GM15510 (cell line): ENCODE measurements around the gene SNAPC3.

Source experiments
- POLR2A ChIP-seq: IDR thresholded peaks from 3 replicates; pipeline ENCODE4 v1.6.1; 2011; ENCODE audit warnings: borderline replicate concordance; ENCODE audit not compliant: insufficient read length; ENCODE audit errors: extremely low read depth

SNAPC3 gene

GRCh38 chr9:15510789-15511575, 88.3 kb downstream of the SNAPC3 start, which contains the start of gene PSIP1:
Gene PSIP1 (minus strand): TSS chr9:15510970. CDS start chr9:15510188, 782 bp downstream.
- TF ChIP-seq POLR2A = peak; percentile 87
